Stomach smooth muscle (tissue), 2 donors: ENCODE data around the gene MED27.

Experiments used
- H3K27ac ChIP-seq: one replicate; pipeline ENCODE4 v1.7.0; 2013; ENCODE audit warnings: mild to moderate bottlenecking, low read length, inconsistent platforms
- H3K27me3 ChIP-seq, 2 donors: one replicate each; pipeline ENCODE4 v1.7.0; 2013; ENCODE audit warnings: low read length in 2 of 2; ENCODE audit not compliant: insufficient read depth in 2 of 2, control insufficient read depth in 1 of 2
- H3K36me3 ChIP-seq, 2 donors: one replicate each; pipeline ENCODE4 v1.7.0; 2013; ENCODE audit warnings: low read length in 2 of 2; ENCODE audit not compliant: control insufficient read depth in 2 of 2, insufficient read depth in 2 of 2
- H3K4me1 ChIP-seq: one replicate; pipeline ENCODE4 v1.7.0; 2013; ENCODE audit warnings: low read length; ENCODE audit not compliant: control insufficient read depth, insufficient read depth
- H3K4me3 ChIP-seq, 2 donors: one replicate each; pipeline ENCODE4 v1.7.0; 2013; ENCODE audit warnings: low read length in 2 of 2
- H3K9ac ChIP-seq, 2 donors: one replicate each; pipeline ENCODE4 v1.7.0; 2013; ENCODE audit warnings: low read length in 2 of 2, mild to moderate bottlenecking in 1 of 2
- H3K9me3 ChIP-seq, 2 donors: one replicate each; pipeline ENCODE4 v1.7.0; 2013; ENCODE audit warnings: low read length in 2 of 2; ENCODE audit not compliant: control insufficient read depth in 2 of 2
- donor health status: healthy.
- donor health status: Pancreatic carcinoma.

MED27 gene

GRCh38 chr9:131977109-131977838 is 102.4 kb downstream of the MED27 start:
- H3K4me3 ChIP-seq = no peak overlapping the region
- H3K27me3 ChIP-seq = no peaks in the 10 kb centered on the region
- H3K27ac ChIP-seq = no peak overlapping the region
- no peak overlapping the region for H3K9ac ChIP-seq
- no peaks in the 10 kb centered on the region for H3K4me1 ChIP-seq
- H3K36me3 ChIP-seq = peaks cover 0 to 2% of the 10 kb centered on the region in 2 donors
- no peaks in the 10 kb centered on the region for H3K9me3 ChIP-seq

DNA sequence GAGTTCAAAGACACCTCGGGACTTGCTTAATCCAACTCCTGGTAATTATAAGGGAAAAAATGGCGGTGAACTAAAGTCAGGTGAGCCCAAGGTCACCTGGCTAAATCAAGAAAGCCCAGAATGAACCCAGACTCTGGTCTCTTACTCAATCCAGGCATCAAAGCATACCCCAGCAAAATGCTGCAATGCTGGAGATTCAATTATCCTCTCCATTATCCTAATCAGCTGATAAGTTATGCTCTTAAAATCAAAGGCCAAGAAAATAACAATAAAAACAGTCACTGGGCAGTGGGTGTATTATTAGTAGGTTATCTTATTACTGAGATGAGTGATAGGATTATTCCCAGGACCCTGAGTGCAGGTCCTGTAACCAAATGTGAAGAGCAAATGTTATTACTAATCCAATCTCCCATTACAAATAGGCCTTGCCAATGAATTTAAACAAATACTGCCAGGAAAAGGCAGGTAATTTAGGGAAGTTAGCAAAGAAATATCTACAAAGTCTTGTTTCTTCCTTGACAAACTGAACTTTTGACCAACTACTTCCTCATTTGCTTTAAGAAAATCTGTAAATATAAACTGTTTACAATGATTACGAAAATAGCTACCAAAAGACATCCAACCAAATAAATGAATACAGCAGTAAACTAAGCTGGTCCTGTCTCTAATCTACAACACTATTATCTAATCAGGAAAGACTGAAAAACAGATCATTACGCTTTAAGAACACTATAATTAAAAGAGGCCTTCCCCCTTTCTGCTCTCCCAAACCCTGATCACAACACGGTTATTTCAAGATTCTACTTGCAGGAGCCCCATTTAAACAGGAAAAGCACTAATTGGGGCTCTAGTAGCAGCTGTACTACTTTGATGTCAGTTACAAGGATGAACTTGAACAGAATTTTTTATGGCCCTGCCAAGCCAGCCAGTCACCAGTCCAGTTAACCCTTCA is 103.2 kb downstream of the MED27 start:
- H3K27me3 ChIP-seq = no peaks in the 10 kb centered on the region
- no peaks in the 10 kb centered on the region for H3K4me1 ChIP-seq
- H3K27ac ChIP-seq = no peak overlapping the region
- no peaks in the 10 kb centered on the region for H3K9me3 ChIP-seq
- H3K36me3 ChIP-seq = peaks cover 0 to 2% of the 10 kb centered on the region in 2 donors
- H3K4me3 ChIP-seq = no peak overlapping the region
- no peak overlapping the region for H3K9ac ChIP-seq

GRCh38 chr9:131972889-131973288 is 106.8 kb downstream of the MED27 start:
- Histone ChIP-seq H3K27me3 (no peaks in the 10 kb centered on the region), H3K36me3 (no peaks in the 10 kb centered on the region), H3K9me3 (no peaks in the 10 kb centered on the region), H3K9ac (no peak overlapping the region), H3K4me3 (no peak overlapping the region), H3K27ac (no peak overlapping the region), H3K4me1 (no peaks in the 10 kb centered on the region)

- Histone ChIP-seq H3K4me1 (no peaks in the 10 kb centered on the region), H3K9me3 (no peaks in the 10 kb centered on the region), H3K27me3 (no peaks in the 10 kb centered on the region), H3K9ac (no peak overlapping the region), H3K36me3 (no peaks in the 10 kb centered on the region), H3K27ac (no peak overlapping the region), H3K4me3 (no peak overlapping the region)
These were observed 108.1 kb downstream of the MED27 start for GRCh38 chr9:131971482-131972074.

DNA sequence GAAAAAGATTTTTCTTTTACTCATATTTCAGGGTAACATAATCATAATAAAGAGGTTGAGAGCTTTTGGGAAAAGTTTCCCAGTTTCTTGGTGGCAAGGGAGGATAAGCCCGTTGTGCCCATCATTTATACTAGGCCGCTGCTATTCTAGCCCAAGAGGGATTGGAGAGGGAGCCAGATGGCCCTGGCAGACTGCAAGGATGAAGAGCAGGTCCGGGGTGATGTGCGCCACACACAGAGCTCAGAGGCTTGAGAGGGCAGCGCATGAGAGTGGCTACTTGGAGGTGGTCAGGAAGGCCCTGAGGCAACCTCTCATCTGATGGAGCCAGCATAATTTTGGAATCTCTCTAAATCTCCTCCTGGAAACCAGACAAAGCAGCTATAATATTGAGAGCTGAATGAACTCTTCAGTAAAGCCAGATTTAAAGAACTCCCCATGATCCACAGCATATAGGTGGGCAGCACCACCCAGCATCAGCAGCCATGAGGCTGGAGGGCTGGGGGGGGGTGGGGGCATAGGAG is 110.1 kb downstream of the MED27 start:
- Histone ChIP-seq H3K27ac (no peak overlapping the region), H3K4me1 (peaks cover 2% of the 10 kb centered on the region), H3K36me3 (no peaks in the 10 kb centered on the region), H3K9me3 (no peaks in the 10 kb centered on the region), H3K9ac (no peak overlapping the region), H3K27me3 (no peaks in the 10 kb centered on the region), H3K4me3 (no peak overlapping the region)

DNA sequence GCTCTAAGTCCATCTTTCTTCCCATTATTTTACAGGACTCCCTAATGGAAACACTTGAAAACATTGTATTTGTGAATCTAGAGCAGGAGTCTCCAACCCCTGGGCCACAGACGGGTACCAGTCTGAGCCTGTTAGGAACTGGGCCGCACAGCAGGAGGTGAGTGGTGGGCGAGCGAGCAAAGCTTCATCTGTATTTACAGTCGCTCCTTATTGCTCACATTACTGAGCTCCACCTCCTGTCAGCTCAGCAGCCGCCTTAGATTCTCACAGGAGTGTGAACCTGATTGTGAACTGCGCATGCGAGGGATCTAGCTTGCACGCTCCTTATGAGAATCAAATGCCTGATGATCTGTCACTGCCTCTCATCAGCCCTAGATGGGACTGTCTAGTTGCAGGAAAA is 111.0 kb downstream of the MED27 start:
- H3K9ac ChIP-seq = no peak overlapping the region
- H3K36me3 ChIP-seq = no peaks in the 10 kb centered on the region
- no peaks in the 10 kb centered on the region for H3K9me3 ChIP-seq
- H3K27me3 ChIP-seq = no peaks in the 10 kb centered on the region
- no peak overlapping the region for H3K27ac ChIP-seq
- H3K4me1 ChIP-seq = peaks cover 2% of the 10 kb centered on the region
- no peak overlapping the region for H3K4me3 ChIP-seq

GRCh38 chr9:131965841-131966240 is 113.8 kb downstream of the MED27 start:
- no peaks in the 10 kb centered on the region for H3K36me3 ChIP-seq
- no peaks in the 10 kb centered on the region for H3K27me3 ChIP-seq
- no peak overlapping the region for H3K9ac ChIP-seq
- no peak overlapping the region for H3K4me3 ChIP-seq
- H3K9me3 ChIP-seq = no peaks in the 10 kb centered on the region
- H3K4me1 ChIP-seq = peaks cover 2% of the 10 kb centered on the region
- H3K27ac ChIP-seq = no peak overlapping the region

DNA sequence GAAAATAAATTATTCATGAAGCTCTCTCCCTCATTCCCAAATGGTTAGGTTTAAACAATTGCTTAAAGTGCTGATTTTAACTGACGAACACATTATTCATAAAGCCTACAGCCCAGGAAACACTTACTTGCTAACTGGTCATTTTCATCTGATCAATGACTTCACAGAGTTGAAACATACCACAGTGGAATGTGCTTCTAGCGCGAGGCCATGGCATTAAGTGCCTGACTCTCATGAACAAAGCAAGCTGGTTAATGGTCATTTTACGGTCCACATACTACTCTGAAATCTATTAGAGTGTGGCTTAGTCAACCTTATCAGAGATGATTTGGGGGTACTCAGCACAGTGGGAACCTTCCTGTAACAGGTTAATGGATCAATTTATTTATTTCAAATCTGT is 114.6 kb downstream of the MED27 start:
- Histone ChIP-seq H3K27ac (no peak overlapping the region), H3K9me3 (no peaks in the 10 kb centered on the region), H3K36me3 (no peaks in the 10 kb centered on the region), H3K9ac (no peak overlapping the region), H3K4me3 (no peak overlapping the region), H3K27me3 (no peaks in the 10 kb centered on the region), H3K4me1 (peaks cover 2% of the 10 kb centered on the region)

GRCh38 chr9:131963072-131964030 is 116.3 kb downstream of the MED27 start:
- no peak overlapping the region for H3K9ac ChIP-seq
- H3K36me3 ChIP-seq = no peaks in the 10 kb centered on the region
- H3K4me3 ChIP-seq = no peak overlapping the region
- no peak overlapping the region for H3K27ac ChIP-seq
- peaks cover 2% of the 10 kb centered on the region for H3K4me1 ChIP-seq
- no peaks in the 10 kb centered on the region for H3K9me3 ChIP-seq
- H3K27me3 ChIP-seq = no peaks in the 10 kb centered on the region

- Histone ChIP-seq H3K9me3 (no peaks in the 10 kb centered on the region), H3K27ac (no peak overlapping the region), H3K4me3 (no peak overlapping the region), H3K27me3 (no peaks in the 10 kb centered on the region), H3K36me3 (no peaks in the 10 kb centered on the region), H3K9ac (no peak overlapping the region), H3K4me1 (peaks cover 2% of the 10 kb centered on the region)
These were observed 118.2 kb downstream of the MED27 start for GRCh38 chr9:131961496-131961880.
